ENCODE results near the gene TRPM3.

TRPM3 gene

GRCh38 chr9:70789086-70789485 lies 332.3 kb downstream of the TRPM3 start:
- Histone ChIP-seq H3K36me3 (ENCODE audit: control insufficient read depth, insufficient read depth, low read length) (no peaks in the 10 kb centered on the region), H3K4me3 (ENCODE audit: extremely low read depth, insufficient read depth, low read length, poor library complexity, severe bottlenecking) (no peak overlapping the region), H3K4me1 (ENCODE audit: control insufficient read depth, insufficient read depth, low read length, poor library complexity, severe bottlenecking) (no peaks in the 10 kb centered on the region), H3K9me3 (ENCODE audit: control insufficient read depth, low read length) (no peaks in the 10 kb centered on the region), H3K27ac (ENCODE audit: low read depth, low read length, severe bottlenecking) (no peak overlapping the region)
- no CpG with 5 or more reads among the region's 1 CpG for WGBS, 2 experiments (ENCODE audit: insufficient coverage in 2 of 2)

- WGBS, 2 experiments (ENCODE audit: insufficient coverage in 2 of 2), result 100% methylated on average over 1 of the region's 2 CpGs; no CpG with 5 or more reads in 1 of the 2 experiments
- Histone ChIP-seq H3K4me1 (ENCODE audit: control insufficient read depth, insufficient read depth, low read length, poor library complexity, severe bottlenecking) (no peaks in the 10 kb centered on the region), H3K36me3 (ENCODE audit: control insufficient read depth, insufficient read depth, low read length) (no peaks in the 10 kb centered on the region), H3K4me3 (ENCODE audit: extremely low read depth, insufficient read depth, low read length, poor library complexity, severe bottlenecking) (no peak overlapping the region), H3K27ac (ENCODE audit: low read depth, low read length, severe bottlenecking) (no peak overlapping the region), H3K9me3 (ENCODE audit: control insufficient read depth, low read length) (no peaks in the 10 kb centered on the region)
These were observed 337.0 kb downstream of the TRPM3 start for GRCh38 chr9:70784456-70784855.

DNA sequence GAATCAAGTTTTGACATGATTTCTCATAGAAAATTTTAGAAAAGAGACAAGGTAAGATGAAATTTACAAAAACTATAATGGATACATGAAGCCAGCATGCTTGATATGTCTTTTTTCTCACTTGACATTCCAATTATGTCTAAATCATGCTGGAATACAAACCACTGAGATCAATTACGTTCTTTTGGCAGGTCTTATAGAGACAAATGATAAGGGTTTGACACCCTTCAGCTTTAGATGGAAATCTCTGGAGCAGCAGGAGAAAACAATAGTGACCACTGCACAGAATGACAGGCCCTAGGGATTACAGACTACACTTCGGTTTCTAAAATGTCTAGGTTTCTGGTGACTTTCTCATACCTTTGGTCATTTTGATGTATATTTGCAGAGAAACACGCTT lies 342.9 kb downstream of the TRPM3 start:
- no peaks in the 10 kb centered on the region for H3K9me3 ChIP-seq (ENCODE audit: control insufficient read depth, low read length)
- no peaks in the 10 kb centered on the region for H3K36me3 ChIP-seq (ENCODE audit: control insufficient read depth, insufficient read depth, low read length)
- H3K4me3 ChIP-seq (ENCODE audit: extremely low read depth, insufficient read depth, low read length, poor library complexity, severe bottlenecking), result no peak overlapping the region
- H3K4me1 ChIP-seq (ENCODE audit: control insufficient read depth, insufficient read depth, low read length, poor library complexity, severe bottlenecking), result no peaks in the 10 kb centered on the region
- H3K27ac ChIP-seq (ENCODE audit: low read depth, low read length, severe bottlenecking), result no peak overlapping the region
- 66 to 82% methylated on average over 2 of the region's 3 CpGs for WGBS, 2 experiments (ENCODE audit: insufficient coverage in 2 of 2)

DNA sequence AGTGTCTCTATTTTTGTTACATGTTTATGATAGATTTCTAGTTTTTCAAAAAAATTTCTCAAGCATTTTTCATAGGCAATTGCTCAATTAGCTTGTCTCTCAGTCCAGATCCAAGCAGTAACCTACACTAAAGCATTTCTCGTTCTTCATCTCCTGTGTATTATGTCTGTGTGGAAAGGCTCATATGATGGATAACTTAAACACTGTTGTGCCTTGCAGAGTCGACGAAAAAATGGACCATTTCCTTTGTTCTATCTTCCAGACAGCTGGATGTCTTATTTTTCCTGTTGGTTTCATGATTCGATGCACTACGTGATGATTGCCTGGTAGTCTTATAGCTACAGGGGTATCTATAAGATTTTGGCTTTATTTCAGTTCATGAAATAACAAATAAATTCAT lies 347.8 kb downstream of the TRPM3 start:
- no peaks in the 10 kb centered on the region for H3K9me3 ChIP-seq (ENCODE audit: control insufficient read depth, low read length)
- H3K36me3 ChIP-seq (ENCODE audit: control insufficient read depth, insufficient read depth, low read length), result no peaks in the 10 kb centered on the region
- no peaks in the 10 kb centered on the region for H3K4me1 ChIP-seq (ENCODE audit: control insufficient read depth, insufficient read depth, low read length, poor library complexity, severe bottlenecking)
- H3K27ac ChIP-seq (ENCODE audit: low read depth, low read length, severe bottlenecking), result no peak overlapping the region
- 73% methylated on average over 2 of the region's 5 CpGs; no CpG with 5 or more reads in 1 of the 2 experiments for WGBS, 2 experiments (ENCODE audit: insufficient coverage in 2 of 2)
- no peak overlapping the region for H3K4me3 ChIP-seq (ENCODE audit: extremely low read depth, insufficient read depth, low read length, poor library complexity, severe bottlenecking)

DNA sequence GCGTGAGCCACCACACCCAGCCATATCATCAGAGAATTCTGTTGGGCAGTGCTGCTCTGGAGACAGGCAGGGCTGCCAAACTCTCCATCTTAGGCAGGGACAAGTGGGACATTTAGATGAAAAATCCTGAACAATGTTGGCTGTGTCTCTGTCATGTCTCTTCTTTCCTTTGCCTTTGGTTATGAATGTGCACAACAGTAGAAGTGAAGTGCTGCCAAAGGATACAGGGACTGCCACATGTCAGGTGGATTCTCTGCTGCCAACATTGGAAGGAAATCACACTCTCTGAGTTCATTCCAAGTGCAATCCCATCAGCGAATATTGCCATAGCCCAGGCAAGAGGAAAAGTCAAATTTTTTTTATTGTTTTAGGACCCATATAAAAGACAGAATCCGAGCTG lies 348.8 kb downstream of the TRPM3 start:
- H3K27ac ChIP-seq (ENCODE audit: low read depth, low read length, severe bottlenecking), result no peak overlapping the region
- H3K4me1 ChIP-seq (ENCODE audit: control insufficient read depth, insufficient read depth, low read length, poor library complexity, severe bottlenecking), result no peaks in the 10 kb centered on the region
- WGBS, 2 experiments (ENCODE audit: insufficient coverage in 2 of 2), result 80 to 90% methylated on average over 1 to 3 of the region's 3 CpGs
- no peak overlapping the region for H3K4me3 ChIP-seq (ENCODE audit: extremely low read depth, insufficient read depth, low read length, poor library complexity, severe bottlenecking)
- no peaks in the 10 kb centered on the region for H3K9me3 ChIP-seq (ENCODE audit: control insufficient read depth, low read length)
- H3K36me3 ChIP-seq (ENCODE audit: control insufficient read depth, insufficient read depth, low read length), result no peaks in the 10 kb centered on the region

- no peaks in the 10 kb centered on the region for H3K9me3 ChIP-seq (ENCODE audit: control insufficient read depth, low read length)
- H3K4me1 ChIP-seq (ENCODE audit: control insufficient read depth, insufficient read depth, low read length, poor library complexity, severe bottlenecking), result no peaks in the 10 kb centered on the region
- H3K27ac ChIP-seq (ENCODE audit: low read depth, low read length, severe bottlenecking), result no peak overlapping the region
- WGBS, 2 experiments (ENCODE audit: insufficient coverage in 2 of 2), result no CpG with 5 or more reads among the region's 1 CpG
- H3K36me3 ChIP-seq (ENCODE audit: control insufficient read depth, insufficient read depth, low read length), result no peaks in the 10 kb centered on the region
- no peak overlapping the region for H3K4me3 ChIP-seq (ENCODE audit: extremely low read depth, insufficient read depth, low read length, poor library complexity, severe bottlenecking)
These were observed 355.5 kb downstream of the TRPM3 start for GRCh38 chr9:70765946-70766345.

GRCh38 chr9:70761139-70761670 lies 360.2 kb downstream of the TRPM3 start:
- WGBS, 2 experiments (ENCODE audit: insufficient coverage in 2 of 2), result 87 to 94% methylated on average over 5 of the region's 8 CpGs
- H3K4me1 ChIP-seq (ENCODE audit: control insufficient read depth, insufficient read depth, low read length, poor library complexity, severe bottlenecking), result no peaks in the 10 kb centered on the region
- no peak overlapping the region for H3K4me3 ChIP-seq (ENCODE audit: extremely low read depth, insufficient read depth, low read length, poor library complexity, severe bottlenecking)
- H3K9me3 ChIP-seq (ENCODE audit: control insufficient read depth, low read length), result no peaks in the 10 kb centered on the region
- no peak overlapping the region for H3K27ac ChIP-seq (ENCODE audit: low read depth, low read length, severe bottlenecking)
- H3K36me3 ChIP-seq (ENCODE audit: control insufficient read depth, insufficient read depth, low read length), result no peaks in the 10 kb centered on the region

DNA sequence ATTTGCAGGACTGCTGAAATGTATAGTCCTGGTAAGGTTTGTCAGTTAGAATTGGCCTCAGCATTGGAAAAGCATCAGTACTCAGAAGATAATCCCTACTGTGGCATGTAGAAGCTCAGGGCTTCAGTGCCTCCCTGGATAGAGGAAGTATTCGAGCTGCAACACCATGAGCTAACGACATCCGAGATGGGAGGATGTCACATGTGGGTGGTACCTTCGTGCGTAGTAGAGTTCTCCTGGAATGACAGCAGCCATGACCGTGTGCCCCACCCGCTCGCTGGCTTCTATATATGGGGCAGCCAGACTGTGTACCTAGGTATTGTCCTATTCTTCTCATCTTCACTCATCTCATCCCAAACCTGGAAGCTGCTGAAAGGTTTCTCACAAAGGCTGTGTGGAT lies 361.2 kb downstream of the TRPM3 start:
- Histone ChIP-seq H3K27ac (ENCODE audit: low read depth, low read length, severe bottlenecking) (no peak overlapping the region), H3K36me3 (ENCODE audit: control insufficient read depth, insufficient read depth, low read length) (no peaks in the 10 kb centered on the region), H3K9me3 (ENCODE audit: control insufficient read depth, low read length) (no peaks in the 10 kb centered on the region), H3K4me1 (ENCODE audit: control insufficient read depth, insufficient read depth, low read length, poor library complexity, severe bottlenecking) (no peaks in the 10 kb centered on the region), H3K4me3 (ENCODE audit: extremely low read depth, insufficient read depth, low read length, poor library complexity, severe bottlenecking) (no peak overlapping the region)
- 86 to 90% methylated on average over 5 to 7 of the region's 8 CpGs for WGBS, 2 experiments (ENCODE audit: insufficient coverage in 2 of 2)

GRCh38 chr9:70753311-70753710 lies 368.1 kb downstream of the TRPM3 start:
- H3K4me3 ChIP-seq (ENCODE audit: extremely low read depth, insufficient read depth, low read length, poor library complexity, severe bottlenecking), result no peak overlapping the region
- 64 to 71% methylated on average over 3 to 4 of the region's 4 CpGs for WGBS, 2 experiments (ENCODE audit: insufficient coverage in 2 of 2)
- no peaks in the 10 kb centered on the region for H3K36me3 ChIP-seq (ENCODE audit: control insufficient read depth, insufficient read depth, low read length)
- no peaks in the 10 kb centered on the region for H3K9me3 ChIP-seq (ENCODE audit: control insufficient read depth, low read length)
- H3K4me1 ChIP-seq (ENCODE audit: control insufficient read depth, insufficient read depth, low read length, poor library complexity, severe bottlenecking), result no peaks in the 10 kb centered on the region
- no peak overlapping the region for H3K27ac ChIP-seq (ENCODE audit: low read depth, low read length, severe bottlenecking)

GRCh38 chr9:70749066-70749465 lies 372.4 kb downstream of the TRPM3 start:
- H3K4me3 ChIP-seq (ENCODE audit: extremely low read depth, insufficient read depth, low read length, poor library complexity, severe bottlenecking), result no peak overlapping the region
- WGBS, 2 experiments (ENCODE audit: insufficient coverage in 2 of 2), result no CpG with 5 or more reads among the region's 2 CpGs

DNA sequence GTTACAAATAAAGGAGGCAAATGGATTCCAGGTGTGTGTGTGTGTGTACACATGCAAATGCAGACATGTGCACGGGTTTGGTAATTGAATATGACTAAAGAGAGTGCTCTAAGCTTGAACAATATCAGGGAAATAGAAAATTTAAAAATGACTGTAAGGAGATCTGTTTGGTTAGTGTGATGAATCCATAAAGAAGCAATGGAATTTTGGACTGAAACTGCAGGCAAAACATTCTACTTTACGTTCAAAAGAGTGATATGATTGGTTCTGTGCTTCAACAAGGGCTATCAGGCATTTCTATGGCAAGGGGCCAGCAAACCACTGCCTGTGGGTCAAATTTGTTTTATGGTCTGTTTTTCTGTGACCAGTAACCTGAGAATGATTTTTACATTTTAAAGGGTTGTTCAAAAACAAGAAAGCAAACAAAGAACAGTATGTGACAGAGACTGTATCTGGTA lies 374.1 kb downstream of the TRPM3 start:
- Histone ChIP-seq H3K36me3 (ENCODE audit: control insufficient read depth, insufficient read depth, low read length) (no peaks in the 10 kb centered on the region), H3K27ac (ENCODE audit: low read depth, low read length, severe bottlenecking) (no peak overlapping the region), H3K9me3 (ENCODE audit: control insufficient read depth, low read length) (no peaks in the 10 kb centered on the region), H3K4me3 (ENCODE audit: extremely low read depth, insufficient read depth, low read length, poor library complexity, severe bottlenecking) (no peak overlapping the region), H3K4me1 (ENCODE audit: control insufficient read depth, insufficient read depth, low read length, poor library complexity, severe bottlenecking) (no peaks in the 10 kb centered on the region)
- 88 to 90% methylated on average over 2 of the region's 2 CpGs for WGBS, 2 experiments (ENCODE audit: insufficient coverage in 2 of 2)

More at GRCh38 chr9:70749066-70749465, 372.4 kb downstream of the TRPM3 start:
- Histone ChIP-seq H3K36me3 (ENCODE audit: control insufficient read depth, insufficient read depth, low read length) (no peaks in the 10 kb centered on the region), H3K4me1 (ENCODE audit: control insufficient read depth, insufficient read depth, low read length, poor library complexity, severe bottlenecking) (no peaks in the 10 kb centered on the region), H3K9me3 (ENCODE audit: control insufficient read depth, low read length) (no peaks in the 10 kb centered on the region), H3K27ac (ENCODE audit: low read depth, low read length, severe bottlenecking) (no peak overlapping the region)
